ENCODE measurements around the gene LTC4S.
"Not testable (repeated sequence)": the region's sequence is repeated elsewhere in the genome, so short reads cannot be mapped to it uniquely, and the experiment has no call there.

LTC4S gene

GRCh38 chr5:179769796-179770195 lies 24.0 kb upstream of the LTC4S start:
- no peak for DNase-seq (ENCODE audit: low spot score)

DNA sequence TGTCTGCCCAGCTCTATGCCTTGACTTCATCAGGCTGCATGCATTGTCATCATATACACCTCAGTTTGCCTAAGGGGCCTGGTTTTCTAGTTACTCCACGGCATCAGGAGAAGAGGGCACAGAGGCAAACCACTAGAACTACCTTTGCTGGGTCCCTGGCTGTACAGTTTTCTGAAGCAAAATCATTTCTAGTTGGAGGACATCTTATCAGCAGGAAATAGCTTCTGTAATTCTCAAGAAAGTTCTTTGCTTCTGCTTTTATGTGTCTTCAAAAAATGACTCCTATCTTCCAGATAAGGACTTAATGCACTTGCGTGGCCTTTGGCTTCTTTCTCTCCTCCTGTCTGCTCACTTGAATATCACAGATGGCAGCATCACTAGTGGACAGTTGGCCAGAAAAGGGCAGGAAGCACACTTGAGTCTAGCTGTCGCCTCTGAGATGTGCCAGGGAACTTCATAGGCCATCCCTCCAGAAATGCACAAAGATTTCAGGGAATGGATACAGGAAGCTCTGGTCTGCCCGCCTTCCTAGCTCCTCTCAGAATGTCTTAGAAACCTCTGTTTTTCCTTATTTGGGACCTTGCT lies 22.4 kb upstream of the LTC4S start:
- no peak for DNase-seq (ENCODE audit: low spot score)

DNA sequence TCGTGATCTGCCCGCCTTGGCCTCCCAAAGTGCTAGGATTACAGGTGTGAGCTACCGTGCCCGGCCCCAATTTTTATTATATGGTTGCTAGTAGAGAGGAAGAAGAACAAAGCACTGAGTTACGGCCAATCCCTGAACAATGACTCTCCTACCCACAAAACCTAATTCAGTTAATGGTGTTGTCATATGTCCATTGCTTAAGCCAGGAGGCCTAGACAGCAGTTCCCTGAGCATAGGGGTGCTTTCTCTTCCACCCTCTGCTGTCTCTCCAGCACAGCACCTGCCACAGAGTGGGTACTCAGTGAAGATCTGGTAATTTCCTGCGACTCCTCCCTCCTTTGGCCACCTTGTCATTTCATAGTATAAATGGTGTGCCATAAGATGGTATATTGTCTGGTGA lies 21.4 kb upstream of the LTC4S start:
- no peak for DNase-seq (ENCODE audit: low spot score)

DNA sequence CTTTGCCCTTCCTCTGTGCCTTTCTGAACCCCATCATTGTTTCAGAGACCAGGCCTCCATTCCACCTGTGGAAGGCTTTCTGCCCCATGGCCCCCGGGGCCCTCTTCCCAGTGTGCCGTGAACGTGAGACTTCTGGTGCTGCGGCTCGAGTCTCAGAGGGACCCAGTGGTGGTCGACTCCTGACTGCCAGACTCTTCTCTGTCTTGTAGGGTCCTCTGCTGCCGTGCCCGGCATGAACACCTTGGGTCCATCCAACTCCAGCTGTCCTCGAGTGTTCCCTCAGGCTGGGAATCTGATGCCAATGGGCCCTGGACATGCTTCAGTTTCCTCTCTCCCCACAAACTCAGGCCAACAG lies 20.1 kb upstream of the LTC4S start:
- DNase-seq (ENCODE audit: low spot score): no peak

- no peak for DNase-seq (ENCODE audit: low spot score)
Observed at GRCh38 chr5:179774442-179774841, 19.3 kb upstream of the LTC4S start.

DNA sequence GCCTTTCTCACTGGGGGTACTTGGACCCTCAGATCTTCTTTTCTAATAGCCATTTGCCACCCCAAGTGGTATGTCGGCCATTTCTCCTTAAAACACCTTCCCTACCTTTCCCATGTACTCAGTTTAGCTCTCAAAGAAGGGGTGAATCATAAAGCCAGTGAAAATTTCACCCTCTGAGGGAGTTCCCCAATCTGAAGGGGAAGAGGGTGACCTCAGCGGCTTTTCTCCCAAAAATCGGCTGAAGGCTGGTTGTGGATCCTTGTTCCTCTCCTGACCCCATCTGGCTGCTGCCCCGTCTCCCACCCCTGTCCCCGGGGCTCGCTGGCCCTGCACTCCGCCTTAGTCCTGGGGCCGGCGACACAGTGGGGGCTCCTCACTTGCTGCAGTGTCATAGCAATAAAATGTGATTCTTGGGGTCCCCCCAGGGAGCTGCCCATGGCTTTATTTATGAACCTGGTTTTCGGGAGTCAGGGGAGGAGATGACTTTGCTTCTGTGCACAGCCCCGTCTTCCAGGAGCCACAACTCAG lies 17.3 kb upstream of the LTC4S start:
- no peak for DNase-seq (ENCODE audit: low spot score)

DNA sequence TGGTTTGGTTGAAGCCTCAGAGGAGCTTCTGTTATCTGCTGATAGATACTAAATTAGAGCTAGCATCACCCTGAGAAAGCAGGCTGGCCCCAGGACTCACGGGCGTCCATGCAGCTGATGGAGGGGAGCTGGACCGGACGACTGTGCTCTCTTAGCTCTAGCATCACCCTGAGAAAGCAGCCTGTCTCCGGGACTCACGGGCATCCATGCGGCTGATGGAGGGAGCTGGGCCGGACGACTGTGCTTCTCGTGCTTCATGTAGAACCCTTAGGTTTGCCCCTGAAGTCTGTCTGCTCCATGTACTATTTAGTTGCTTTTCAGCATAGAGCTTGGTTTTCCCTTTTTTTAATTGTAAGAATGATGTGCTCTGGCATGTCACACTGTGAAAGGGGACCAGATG lies 16.3 kb upstream of the LTC4S start:
- DNase-seq (ENCODE audit: low spot score): no peak

DNA sequence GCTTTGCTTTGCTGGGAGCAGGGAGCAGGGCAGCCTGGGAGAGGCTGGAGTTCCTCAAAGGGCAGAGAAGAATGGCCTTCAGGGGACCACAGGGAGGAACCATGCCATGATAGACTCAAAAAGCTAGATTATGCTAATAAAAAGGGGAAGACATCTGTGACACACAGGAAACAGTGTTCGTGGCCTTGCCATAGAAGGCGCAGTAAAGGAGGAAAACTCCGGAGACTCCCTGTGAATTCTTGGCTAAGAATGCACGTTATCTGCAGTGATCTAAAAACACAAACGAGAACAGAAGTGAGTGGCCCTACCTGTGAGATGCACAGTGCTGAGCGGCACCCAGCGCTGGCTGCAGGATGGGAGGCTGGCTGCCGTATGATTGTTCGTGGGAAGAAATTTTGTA lies 15.9 kb upstream of the LTC4S start:
- DNase-seq (ENCODE audit: low spot score): no peak

GRCh38 chr5:179778591-179778990 lies 15.2 kb upstream of the LTC4S start:
- DNase-seq (ENCODE audit: low spot score): no peak

DNA sequence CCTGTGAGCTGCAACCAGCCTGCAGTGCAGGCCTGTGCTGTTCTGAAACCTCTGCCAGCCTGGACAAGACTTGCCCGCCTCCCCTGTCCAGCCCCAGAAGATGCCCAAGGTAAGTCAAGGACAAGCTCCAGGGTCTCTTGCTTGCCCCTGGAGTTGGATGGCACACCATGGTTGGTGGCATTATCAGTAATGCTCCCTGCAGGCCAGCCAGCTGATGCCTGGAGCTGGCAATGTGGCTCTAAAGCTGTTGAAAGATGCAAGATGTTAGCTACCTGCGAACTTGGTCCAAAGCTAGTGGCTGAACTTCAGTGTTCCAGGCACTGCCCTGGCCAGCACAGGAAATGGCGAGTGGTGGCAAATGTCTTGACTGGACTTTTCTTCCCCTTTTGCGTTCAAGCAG lies 14.0 kb upstream of the LTC4S start:
- no peak for DNase-seq (ENCODE audit: low spot score)

DNA sequence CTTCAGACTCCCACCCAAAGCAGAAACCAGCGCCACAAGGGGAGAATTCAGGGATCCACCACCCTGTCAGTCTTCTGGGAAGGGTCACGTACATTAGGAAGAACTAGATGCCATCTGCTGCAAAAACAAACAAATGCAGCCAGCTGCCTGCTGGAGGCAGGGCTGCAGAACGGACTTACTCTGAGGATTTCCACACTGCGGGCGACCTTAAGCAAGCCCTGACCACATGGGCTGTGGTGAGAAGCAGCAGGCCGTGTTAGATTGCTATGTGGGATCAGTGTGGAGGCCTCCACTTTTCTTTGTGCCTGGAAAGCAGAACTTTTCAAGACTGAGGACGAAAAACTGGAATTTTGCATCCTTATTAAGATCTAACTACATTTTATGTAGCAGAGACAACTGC lies 13.4 kb upstream of the LTC4S start:
- no peak for DNase-seq (ENCODE audit: low spot score)

- no peak for DNase-seq (ENCODE audit: low spot score)
Observed at GRCh38 chr5:179781846-179782245, 11.9 kb upstream of the LTC4S start.

- DNase-seq (ENCODE audit: low spot score): no peak
Observed at GRCh38 chr5:179783128-179783527, 10.7 kb upstream of the LTC4S start.

DNA sequence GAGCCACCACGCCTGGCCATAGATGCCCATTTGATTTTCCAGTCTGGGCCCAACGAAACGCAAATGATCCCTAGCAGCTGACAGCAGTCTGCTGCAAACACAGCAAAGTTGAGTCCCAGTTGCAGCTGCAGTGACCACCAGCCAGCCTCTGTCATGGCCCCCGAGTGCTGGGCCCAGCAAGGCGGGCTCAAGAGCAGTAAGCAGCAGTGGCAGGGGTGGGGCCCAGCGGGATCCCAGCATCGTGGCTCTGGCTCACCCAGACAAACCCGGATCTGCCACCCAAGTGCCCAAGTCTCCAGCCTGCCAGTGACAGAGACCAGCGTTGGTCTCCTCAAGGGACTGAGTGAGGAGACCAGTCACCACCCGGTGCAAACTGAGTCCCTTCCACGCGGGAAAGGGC lies 6.9 kb upstream of the LTC4S start:
- DNase-seq (ENCODE audit: low spot score): no peak

GRCh38 chr5:179788193-179788854 lies 5.5 kb upstream of the LTC4S start:
- DNase-seq (ENCODE audit: low spot score): no peak

GRCh38 chr5:179789278-179789677 lies 4.5 kb upstream of the LTC4S start:
- not testable (repeated sequence) for DNase-seq (ENCODE audit: low spot score)

- DNase-seq (ENCODE audit: low spot score): no peak
Observed at GRCh38 chr5:179791881-179792611, 1.7 kb upstream of the LTC4S start.

DNA sequence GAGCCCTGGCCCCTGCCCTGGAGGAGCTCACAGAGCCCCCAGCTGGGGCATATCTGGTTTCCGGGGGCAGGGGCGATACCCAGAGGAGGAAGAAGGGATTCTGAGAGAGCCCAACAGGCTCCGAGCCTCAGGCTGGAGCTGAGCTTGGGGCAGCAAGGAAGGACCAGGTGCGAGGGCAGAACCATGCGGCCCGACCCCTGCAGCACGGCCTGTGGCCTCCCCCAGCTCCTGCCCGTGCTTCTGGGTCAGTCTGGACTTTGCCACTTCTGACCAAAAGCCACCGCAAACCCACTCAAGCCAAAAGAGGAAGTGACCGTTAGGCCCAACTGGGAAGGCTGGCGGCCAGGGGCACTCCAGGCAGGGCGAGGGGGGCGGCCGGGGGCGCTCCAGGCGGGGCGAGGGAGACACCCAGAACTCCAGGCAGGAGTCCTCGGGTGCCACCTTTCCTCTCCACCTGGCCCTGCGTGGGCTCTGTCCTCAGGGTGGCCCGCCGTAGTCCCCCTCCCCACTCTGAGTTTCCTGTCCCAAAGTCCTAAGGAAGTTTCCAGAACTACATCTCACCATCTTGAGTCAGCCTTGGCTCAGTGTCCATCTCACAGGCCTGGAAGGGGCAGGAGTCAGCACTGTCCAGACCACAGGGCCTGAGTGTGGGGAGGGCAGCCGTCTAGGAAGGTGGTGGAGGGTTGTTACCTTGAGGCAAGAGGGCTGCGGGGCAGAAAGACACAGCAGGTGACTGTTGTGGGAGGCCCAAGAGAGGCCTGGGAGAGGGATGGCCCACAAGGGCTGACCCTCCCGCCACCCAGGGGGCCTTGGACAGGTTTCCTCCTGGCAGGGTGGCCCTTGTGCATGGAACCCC lies 946 bp upstream of the LTC4S start:
- DNase-seq (ENCODE audit: low spot score): no peak

DNA sequence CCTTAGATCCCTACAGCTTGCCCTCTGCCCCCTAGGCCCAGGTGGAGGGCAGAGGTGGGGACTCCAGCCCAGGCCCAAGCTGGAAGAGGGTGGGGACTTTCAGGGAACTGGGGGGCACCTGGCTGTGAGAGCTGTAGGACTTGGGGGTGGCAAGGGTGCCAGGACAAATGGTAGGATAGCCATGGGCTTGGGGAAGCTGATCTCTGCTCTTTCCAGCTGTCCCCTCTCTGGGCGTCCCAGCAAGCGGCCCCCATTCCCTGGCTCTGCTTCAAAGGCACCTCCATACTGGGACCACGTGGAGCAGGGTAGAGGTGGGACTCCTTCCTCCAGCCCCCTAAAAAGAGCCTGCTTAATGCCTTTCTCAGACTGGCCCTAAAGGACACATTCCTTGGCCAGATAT lies 385 bp downstream of the LTC4S start:
- no peak for DNase-seq (ENCODE audit: low spot score)

- no peak for DNase-seq (ENCODE audit: low spot score)
Observed at GRCh38 chr5:179794575-179794974, 789 bp downstream of the LTC4S start.

DNA sequence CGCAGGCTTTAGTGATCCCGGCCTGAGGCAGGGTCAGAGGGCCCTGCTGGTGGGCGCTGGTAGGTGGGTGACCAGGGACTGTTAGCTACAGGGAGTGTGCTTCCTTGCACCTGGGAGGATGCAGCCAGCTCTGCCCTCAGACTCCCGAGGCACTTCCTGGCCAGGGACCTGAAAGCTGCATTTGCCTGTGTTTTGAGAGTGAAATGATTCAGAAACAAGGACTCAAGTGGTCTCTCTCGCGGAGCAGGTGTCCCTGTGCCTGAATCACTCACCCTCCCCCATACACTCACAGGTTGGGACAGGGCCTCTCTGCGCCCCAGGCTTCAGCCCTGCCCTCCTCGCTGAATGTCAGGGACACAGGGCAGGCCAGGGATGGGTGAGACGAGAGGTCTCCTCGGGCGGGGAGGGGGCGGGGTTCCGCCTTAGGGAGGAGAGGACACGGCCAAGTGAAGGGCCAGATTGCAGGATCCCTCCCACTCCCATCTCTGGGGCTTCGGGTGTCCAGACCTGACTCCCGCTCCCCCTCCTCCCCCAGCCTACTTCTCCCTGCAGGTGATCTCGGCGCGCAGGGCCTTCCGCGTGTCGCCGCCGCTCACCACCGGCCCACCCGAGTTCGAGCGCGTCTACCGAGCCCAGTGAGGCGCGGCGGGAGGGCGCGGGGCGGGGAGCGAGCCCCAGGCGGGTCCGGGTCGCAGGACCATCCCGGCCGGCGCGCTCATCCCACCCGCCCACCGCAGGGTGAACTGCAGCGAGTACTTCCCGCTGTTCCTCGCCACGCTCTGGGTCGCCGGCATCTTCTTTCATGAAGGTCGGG lies 1.5 kb downstream of the LTC4S start:
- peak; percentile 41 for DNase-seq (ENCODE audit: low spot score)
